HG03103 (cell line): Measurements from ENCODE around the gene WIZ.

Experiments
- ATAC-seq: cut with Tn5 transposase; IDR thresholded peaks from one replicate; pipeline ENCODE4 v1.9.1; 2021; ENCODE audit warnings: low read depth; ENCODE audit not compliant: unreplicated experiment

The WIZ gene

GRCh38 chr19:15448044-15448777 is 1.5 kb downstream of the WIZ start:
- ATAC-seq: no peak

GRCh38 chr19:15447057-15447456 is 2.7 kb downstream of the WIZ start:
- no peak for ATAC-seq

DNA sequence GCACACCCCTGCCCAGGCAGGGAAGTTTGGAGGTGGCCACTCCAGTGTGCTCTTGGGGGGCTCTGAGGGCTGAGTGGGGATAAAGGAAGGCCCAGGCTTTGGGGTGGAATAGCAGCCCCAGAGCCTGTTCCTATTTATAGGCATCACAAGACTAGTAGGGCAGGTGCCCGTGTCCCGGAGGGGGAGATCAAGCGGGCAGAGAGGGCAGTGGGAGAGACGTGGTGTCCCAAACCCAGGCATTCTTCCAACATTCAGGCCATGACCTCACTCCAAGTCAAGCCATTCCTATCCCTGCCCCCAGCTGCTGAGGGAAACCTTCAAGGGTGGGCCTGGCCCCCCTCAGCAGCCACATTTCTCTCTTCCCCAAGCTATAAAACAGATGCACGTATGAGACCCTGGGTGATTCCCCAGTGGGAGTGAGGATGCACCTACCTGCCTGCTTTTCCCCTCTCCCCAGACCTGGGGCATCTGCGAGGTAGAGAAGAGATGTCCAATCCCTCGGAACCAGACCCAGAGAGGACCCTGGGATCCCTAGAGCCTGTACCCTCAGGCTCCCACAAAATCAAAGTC is 3.9 kb downstream of the WIZ start:
- no peak for ATAC-seq

- ATAC-seq: no peak
Measured at GRCh38 chr19:15445227-15445605, 4.5 kb downstream of the WIZ start.

DNA sequence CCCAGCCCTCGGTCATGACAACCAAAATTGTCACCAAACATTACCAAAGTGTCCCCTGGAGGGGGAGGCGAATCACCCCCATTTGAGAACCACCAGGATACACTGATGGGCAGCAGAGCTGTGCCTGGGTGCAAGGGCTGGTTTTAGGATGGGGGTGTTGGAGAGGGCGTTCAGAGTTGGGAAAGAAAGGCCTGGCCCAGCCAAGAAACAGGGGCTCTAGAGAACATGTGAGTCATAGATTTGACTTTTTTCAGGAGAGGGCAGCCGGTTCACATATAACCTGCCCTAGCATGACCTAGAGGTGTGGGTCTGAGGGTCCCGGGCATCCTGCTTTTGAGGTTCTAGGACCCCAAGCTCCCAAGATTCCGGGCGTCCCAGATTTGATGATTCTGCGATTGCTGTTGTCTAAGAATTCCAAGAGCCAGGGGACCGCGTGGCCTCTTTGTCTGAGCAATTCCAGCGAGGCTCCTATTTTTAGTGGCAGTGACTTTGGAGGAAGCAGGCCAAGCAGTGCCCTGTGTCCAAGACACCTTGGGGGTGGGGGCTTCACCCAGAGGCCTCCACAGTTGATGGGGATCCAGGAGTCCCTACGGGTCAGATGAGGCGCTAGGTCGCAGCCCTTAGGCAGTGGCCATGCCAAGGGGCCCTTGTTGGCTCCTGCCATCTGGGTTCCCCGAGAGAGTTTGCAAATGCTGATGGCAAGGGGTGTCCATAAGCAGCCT is 5.1 kb downstream of the WIZ start:
- no peak for ATAC-seq

DNA sequence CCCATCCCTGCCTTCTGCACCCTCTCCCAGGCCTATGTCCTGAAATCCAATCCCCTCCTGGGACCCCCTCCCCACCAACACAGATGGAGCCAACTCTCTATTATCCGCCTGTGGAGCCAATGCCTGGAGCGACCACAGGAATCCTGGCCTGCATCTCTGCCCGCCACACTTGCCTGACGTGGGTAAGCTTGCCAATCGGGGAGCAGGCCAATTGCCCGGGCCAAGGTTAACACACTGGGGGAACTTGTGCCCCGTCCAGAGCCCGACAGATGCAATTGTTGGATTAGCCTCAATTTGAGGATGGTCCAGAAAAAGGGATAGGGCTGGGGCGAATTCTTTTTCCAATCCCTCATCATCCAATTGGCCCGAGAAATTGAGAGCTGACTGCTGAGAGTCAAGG is 5.9 kb downstream of the WIZ start:
- ATAC-seq: no peak

DNA sequence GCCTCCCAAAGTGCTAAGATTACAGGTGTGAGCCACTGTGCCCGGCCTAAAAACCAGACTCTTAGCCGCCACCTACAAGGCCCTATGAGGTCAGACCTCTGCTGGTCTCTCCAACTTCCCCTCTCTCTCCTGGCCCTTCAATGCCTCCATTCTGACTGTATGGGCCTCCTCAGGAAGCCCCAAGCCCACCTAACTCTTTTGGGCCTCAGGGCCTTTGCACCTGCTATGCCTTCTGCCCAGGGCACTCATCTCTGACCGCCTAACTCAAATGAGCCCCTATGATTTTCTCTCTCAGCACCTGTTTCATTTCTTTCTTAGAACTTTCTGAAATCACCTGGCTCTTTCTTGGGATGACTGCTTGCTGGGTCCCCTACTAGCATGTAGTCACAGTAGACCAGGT is 6.4 kb downstream of the WIZ start:
- no peak for ATAC-seq

GRCh38 chr19:15442142-15442920 is 7.4 kb downstream of the WIZ start:
- ATAC-seq: no peak

DNA sequence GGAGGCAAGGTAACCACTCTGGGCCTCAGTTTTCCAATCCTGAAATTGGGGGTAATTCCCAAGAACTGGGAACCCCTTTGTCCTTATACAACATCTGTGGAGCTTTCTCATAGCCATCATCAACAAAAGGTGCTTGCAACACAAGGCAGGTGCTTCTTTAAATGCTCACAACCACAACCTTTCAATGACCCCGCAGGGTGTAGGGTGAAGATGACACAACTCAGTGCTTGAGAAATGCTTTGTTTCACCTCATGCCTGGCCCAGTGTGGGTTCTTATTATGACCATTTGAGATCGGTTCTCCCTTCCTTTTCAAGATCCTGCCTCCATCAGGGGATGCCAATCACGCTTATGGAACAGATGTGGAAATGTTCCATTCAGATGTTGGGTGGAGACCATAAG is 8.4 kb downstream of the WIZ start:
- no peak for ATAC-seq

- ATAC-seq: no peak
Measured at GRCh38 chr19:15439821-15440641, 9.7 kb downstream of the WIZ start.

- no peak for ATAC-seq
Measured at GRCh38 chr19:15439078-15439799, 10.5 kb downstream of the WIZ start.

DNA sequence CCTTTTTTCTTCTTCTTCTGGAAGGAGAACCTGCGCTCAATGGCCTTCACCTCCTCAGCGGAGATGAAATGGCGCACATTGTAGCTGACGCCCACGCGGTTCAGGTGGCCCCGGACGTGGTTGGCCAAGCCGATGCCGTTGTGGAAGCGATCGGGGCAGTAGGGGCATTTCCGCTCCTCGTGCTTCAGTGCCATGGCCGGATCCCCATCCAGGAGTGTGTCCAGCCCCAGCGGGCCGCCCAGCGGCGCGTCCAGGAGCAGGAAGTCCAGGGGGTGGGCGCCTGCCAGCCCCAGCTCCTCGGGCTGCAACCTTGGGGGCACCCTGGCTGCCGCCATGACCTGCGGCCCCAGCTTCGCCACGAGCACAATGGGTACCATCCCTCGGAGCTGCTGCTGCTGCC is 11.2 kb downstream of the WIZ start:
- no peak for ATAC-seq

DNA sequence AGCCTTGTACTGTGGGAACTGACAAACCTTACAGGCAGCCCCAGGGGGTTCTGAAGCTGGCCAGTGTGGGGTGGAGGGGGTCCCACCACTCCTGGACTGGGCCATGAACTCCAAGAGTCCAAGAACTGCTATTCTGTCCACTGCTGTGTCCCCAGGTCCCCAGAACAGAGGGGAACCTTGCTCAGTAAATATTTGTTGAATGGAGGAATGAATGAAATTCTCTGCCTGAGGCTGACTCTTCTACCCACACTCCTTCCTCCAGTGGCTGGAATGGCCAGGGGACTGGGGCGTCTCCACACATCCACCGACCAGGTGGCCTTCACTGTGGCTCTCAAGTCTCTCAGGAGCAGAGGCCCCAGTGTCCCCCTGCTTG is 11.6 kb downstream of the WIZ start:
- ATAC-seq: no peak

GRCh38 chr19:15437355-15438123 is 12.2 kb downstream of the WIZ start:
- no peak for ATAC-seq

DNA sequence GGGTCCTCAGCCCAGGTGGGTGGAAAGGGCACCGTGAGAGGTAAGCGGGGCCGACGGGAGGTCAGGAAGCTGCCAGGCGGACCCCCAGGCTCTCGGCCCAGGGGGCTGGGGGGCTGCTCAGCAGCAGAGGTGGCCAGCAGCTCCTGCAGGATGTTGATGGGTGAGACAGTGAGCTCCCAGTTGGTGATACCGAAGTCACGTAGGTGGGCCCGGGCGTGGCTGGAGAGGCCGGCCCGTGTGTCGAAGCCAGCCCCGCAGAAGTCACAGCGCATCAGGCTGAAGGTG is 13.0 kb downstream of the WIZ start:
- no peak for ATAC-seq

DNA sequence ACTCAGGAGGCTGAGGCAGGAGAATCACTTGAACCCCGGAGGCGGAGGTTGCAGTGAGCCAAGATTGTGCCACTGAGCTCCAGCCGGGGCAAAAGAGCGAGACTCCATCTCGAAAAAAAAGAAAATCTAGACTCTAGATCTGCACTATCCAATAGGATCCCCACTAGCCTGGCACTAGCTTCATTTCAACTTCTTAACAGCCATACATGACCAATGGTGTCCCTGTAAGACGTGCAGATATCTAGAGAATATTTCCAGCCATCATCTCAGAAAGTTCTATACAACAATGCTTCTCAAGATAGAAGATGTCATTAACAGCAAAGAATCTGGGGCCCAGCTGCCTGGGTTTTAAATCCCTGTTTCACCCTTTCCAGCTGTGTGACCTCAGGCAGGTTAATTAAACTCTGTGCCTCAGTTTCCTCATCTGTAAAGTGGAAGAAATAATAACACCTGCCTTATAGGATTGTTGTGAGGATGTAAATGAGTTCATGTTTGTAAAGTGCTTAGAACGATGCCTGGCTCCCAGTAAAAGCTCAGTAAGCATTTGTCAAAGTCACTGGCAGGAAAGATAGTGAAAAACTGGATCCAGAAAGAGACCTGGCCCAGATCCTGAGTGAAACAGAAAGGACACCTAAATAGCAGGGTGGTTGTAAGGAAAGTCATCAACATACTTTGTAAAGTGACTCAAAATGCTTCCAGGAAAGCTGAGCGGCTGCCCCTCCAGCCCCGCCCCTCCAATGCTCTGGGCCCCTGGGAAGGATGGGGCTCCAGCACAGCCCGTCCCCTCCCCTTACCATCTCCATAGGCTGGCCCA is 13.5 kb downstream of the WIZ start:
- no peak for ATAC-seq

GRCh38 chr19:15433519-15434069 is 16.2 kb downstream of the WIZ start:
- no peak for ATAC-seq
